GM12892 (cell line): ENCODE results near the gene IVL.

Experiments used
- POLR2A ChIP-seq: IDR thresholded peaks from 2 replicates; pipeline ENCODE4 v1.6.1; 2011; ENCODE audit warnings: low read depth, low read length, control low read depth
- POLR2AphosphoS5 ChIP-seq: IDR thresholded peaks from 2 replicates; pipeline ENCODE4 v1.6.1; 2011; ENCODE audit warnings: low read depth, low read length, control low read depth
- TAF1 ChIP-seq: IDR thresholded peaks from 2 replicates; pipeline ENCODE4 v1.6.1; 2011; ENCODE audit warnings: low read depth, mild to moderate bottlenecking, control low read depth, low read length, borderline replicate concordance

GRCh38 chr1:152942161-152942560 lies 33.8 kb downstream of the IVL start:
- TF ChIP-seq TAF1: no peak
- TF ChIP-seq POLR2A: no peak
- no peak for TF ChIP-seq POLR2AphosphoS5
